NAMALWA (cell line): ENCODE measurements around the gene PDZRN3.
"Not testable (repeated sequence)": the region's sequence is repeated elsewhere in the genome, so short reads cannot be mapped to it uniquely, and the experiment has no call there.

Source experiments
- DNase-seq: peaks from one replicate; pipeline ENCODE4 v3.0.0-alpha.2; 2015; ENCODE audit warnings: low spot score

The PDZRN3 gene

DNA sequence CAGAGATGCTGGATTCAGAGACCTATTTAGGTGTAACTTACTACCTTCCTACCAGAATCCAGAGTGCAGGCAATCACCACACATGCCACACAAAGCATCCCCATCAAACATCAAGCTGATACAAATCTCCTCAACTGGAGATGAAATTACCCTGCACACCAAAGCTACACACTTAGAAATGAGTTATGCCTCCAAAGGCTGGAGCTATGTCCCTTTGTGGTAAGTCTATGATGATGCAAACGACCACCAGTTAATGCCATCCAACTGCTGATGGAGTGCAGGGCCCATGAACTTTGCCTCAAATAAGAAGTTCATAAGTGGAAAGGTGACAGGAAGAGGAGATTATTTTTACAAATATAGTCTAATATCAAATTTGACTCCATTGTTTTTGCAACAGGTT is 38.1 kb downstream of the PDZRN3 start:
- DNase-seq, result no peak

DNA sequence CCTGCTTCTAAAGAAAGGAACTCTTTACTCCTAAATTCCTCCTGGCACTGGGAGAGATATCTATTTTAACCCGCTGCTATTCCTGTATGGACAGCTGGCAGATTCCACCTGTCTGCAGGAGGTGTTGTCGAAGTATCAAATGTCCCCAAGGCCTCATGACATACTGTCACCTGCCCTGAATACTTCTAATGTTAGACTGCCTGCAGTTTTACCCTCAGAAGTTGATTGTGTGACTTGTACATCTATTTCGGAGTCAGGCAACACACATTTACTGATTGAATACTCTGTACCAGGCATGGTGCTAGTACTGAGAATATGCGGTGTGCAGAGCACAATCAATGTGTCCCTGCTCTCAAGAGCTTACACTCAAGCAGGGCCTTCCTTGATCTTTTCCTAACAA is 38.6 kb downstream of the PDZRN3 start:
- DNase-seq, result no peak

DNA sequence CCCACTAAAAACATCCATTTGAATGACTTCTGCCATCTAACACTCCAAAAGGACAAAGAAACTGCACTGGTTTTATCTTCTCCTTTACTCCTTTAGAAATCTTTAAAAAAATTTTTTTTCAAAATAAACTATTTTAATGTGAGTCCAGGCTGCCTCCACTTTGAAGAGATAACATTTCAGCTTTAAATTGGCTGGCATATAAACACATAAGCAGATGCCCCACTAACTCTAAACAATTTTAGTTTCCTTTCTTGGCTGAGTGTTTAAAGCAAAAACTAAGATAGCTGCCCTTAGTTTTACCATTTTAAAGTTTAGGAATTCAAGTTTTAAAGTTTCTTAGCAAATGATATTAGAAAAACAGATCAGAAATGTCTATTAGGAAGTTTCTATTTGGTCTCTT is 39.9 kb downstream of the PDZRN3 start:
- no peak for DNase-seq

DNA sequence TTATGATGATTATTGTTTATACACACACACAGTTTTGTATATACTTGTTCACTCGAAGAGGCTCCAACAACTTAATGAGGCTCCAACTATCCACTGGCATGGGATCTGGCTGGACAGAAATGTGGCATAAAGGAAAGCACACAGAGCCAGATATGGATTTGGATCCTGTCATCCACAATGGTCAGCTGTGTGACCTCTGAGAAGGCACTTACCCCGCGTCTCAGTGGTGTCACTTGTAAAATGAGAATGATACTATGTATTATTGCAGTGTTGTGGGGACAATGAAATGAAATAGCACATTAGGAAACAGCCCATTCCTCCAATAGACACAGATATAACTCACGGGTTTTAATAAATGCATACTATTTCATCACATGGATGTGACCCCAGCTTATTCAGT is 42.2 kb downstream of the PDZRN3 start:
- no peak for DNase-seq

DNA sequence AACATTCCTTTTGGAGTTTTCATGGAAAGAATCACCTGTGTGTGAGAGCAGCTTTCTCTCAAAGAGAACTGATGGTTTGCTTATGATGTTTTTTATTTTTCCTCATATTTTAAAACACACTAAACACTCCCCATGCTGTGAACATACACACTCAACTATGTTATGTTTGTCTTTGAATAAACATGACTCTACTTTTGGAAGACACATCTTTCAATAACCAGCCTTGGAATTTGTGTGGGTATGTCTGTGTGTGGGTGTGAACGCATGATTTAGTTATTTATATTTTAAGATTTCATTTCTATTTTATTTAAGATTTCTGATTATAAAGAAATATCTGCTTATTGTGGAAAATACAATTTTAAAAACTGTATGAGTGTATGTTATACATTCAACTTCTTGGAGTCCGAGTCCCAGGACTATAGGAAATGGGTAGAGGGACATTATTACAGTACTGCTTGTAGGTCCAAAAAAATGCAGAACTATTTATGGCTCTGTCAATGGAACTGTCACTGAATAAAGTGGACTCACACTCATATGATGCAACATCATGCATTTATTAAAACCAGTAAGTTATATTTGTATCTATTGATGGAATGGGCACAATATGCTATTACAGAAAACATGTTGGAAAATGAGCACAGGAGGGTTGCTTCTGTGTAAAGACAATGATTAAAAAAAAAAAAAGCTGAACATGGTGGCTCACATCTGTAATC is 43.5 kb downstream of the PDZRN3 start:
- no peak for DNase-seq

DNA sequence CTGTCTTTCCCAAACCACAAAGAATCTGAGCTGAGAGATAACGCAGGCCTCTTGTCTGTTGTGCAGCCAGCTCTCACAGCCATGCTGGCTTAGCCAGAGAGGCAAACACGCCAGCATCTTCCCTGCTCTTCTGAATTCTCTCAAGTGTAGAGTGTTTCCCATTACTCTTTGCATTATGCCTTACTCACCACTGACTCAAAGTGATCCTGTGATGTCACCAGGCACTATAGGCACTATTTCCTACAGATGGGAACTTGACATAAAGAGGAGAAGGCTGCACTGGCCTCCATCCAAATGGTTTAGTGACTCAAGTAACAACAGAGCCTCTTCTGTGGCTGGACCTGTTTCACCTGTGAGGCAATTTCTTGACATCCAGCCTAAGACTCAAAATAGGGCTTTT is 44.4 kb downstream of the PDZRN3 start:
- DNase-seq, result no peak

DNA sequence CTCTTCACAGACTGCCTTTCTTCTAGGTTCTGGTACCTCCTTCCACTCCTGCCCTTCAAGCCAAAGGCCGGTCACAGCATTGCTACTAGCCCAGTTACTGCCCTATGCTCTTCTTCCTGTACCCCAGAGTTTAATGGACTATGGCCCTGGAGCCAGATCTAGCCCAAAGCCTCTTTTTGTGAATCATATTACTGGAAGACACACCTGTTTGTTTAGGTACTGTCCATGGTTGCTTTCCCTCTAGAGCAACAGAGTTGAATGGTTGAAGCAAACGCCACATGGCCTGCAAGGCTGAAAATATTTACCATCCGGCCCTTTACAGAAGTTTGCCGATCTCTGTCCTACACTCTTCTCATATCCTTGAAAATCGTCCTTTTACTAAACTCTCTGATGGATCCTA is 47.0 kb downstream of the PDZRN3 start:
- DNase-seq, result no peak

DNA sequence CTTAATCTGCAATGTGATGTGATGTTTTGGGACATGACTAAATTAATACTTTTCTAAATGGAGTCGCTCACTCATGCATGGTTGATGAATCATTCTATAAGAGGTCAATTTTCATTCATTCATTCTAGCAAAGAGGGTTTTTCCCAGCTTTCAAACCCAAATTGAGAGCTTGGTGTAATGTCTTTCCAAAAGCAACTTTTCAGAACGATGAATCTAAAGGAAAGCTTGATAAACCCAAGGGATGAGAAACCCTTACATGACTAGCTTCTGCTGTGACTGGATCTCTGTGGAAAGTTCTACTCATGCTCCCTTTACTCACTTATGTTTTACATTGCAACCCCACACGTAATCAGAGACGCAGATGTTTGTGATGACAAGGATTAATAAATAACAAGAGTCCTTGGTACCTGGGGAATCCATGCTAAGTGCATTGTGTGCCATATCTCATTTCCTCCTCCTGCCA is 47.7 kb downstream of the PDZRN3 start:
- no peak for DNase-seq

DNA sequence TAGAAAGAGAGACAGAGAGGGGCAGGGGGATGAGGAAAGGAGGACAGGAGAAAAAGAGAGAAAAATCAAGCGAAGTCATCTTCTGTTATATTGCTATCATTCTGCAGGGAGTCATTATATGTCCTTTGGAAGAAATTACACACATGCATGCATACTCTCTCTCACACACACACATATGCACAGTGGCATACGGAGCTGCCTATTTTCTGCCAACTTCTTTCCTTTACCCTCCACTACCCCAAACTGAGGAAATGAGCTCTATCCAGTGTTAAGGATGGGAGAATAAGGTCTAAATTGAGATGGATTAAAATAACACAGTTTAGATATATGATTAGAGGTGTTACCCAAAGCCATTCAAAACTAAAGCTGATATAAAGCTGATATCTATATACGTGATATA is 48.8 kb downstream of the PDZRN3 start:
- DNase-seq, result no peak

DNA sequence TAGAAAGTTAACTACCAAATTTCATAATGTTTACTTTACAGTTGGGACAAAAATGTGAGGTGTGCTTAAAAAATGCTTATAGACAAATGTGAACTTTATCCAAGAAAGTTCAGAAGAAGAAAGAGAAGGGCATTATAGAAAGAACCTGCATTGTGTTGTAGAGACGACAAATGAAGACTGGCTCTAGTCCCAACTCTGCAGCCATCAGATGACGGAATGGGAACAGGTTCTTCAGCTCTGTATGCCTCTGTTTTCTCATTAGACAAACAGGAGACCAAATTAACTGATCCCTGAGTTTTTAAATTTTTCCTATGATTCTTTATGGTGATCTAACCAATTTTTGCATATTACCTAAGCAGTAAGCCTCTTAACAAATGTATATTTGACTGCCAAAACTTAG is 49.2 kb downstream of the PDZRN3 start:
- DNase-seq, result no peak

DNA sequence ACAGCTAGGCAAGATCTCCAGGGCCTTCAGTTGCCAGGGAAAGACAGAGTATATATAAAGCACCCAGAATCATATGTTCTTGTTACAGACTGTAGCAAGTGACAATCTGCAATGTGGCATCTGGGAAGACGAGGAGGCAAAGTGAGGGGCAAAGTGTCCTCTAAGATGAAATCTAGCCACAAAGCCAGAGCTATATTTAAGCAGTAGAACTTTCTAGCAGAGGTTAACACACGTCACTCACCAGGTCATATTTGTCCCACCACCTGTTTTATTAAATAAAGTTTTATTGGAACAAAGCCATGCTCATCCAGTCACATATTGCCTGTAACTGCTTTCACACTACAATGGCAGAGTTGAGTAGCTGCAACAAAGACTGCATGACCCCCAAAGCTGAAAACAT is 51.5 kb downstream of the PDZRN3 start:
- no peak for DNase-seq

DNA sequence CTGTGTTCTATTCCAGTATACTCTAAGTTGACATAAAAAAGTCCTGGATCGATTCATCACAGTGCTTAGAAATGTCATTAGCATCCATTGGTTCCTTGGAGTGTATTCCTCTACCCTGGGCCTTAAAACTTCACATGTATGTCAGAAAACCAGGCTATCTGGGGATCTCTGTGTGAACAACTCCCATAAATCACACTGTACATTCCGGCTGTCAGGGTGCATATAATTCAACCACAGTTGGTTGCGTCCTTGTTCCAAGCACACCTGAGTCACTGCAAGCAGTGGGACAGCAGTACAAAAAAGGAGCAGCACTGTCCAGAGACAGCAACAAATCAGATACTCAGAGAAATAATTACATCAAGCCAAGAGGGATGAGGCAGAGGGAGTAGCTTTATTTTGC is 52.4 kb downstream of the PDZRN3 start:
- DNase-seq, result no peak

DNA sequence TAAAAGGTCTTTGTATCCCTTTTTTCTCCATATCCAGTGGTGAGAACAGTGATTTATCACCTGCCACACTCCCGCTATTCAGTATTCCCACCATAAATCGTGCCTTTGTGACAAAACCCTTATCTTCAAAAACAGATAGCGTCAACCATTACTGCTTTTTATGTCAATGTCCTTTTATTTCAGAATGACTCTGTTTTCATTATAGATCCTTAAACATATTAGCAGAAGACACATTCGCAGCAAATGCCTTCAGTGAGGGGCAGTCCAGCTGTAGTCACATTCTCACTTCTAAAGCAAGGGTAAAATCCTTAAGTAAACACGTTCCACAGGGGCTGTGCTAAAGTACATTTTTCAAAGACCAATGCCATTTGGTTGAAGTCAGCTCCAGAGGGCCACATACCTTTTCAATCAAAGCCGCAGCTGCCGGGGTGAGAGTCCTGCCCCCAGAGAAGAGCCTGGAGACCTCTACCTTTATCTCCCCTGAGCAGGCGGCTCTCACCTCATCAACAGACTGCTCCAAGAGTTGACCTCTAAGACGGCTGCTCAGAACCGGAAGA is 53.4 kb downstream of the PDZRN3 start:
- no peak for DNase-seq

DNA sequence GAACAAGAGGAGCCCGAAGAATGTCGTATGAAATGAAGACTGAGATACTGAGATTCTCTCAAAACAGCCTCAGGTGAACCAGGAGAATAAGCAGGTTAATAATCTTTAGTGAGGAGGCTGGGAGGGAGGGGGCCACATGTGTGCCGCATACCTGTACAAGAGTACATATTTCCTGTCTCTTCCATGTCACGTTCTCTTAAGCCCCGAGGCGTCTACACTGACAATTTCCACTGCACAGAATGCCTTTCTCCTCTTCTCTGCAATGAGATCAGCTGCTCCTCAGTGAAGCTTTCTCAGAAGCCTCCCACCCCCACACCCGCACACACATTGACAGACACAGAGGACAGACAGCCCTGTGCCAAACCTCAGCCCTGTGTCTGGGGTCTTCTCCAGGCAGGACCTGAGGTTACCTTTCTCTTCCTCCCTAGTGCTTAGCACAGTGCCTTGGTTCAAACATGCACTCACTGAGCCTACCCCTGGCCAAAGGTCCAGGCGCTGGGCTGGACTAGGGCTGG is 55.4 kb downstream of the PDZRN3 start:
- DNase-seq, result no peak

DNA sequence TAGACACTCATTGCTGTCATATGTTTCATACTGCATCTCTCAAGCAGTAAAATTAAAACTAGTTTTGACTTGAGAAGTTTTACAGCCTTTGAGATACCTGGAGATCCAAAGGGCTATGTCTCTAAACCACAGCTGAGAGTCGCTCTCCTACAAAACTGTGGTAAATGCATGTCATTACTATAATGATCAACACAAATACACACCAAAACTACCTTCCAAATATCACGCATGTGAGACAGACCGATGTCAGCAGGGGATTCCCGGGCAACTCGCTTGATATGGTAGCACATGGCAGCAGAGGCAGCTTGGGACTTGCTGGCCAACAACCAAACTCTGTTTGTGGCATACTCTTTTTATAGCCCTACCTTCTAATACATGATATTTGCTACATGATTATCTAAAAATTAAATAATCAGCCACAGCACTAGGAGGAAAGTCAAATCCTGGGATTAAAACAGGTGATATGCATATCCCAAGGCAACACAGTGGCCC is 56.3 kb downstream of the PDZRN3 start:
- no peak for DNase-seq

DNA sequence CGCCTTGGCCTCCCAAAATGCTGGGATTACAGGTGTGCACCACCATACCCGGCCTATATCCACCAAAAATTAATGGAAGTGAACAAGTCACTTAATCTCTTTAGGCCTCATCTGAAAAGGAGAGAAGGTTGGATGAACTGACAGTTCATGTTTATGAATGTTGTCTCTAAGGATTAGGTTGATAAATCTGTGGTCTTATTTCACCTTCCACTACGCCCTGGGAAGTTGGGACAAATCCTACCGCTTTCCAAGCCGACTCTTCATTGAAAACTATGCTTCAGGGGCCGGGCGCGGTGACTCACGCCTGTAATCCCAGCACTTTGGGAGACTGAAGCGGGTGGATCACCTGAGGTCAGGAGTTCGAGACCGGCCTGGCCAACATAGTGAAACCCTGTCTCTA is 59.4 kb downstream of the PDZRN3 start:
- not testable (repeated sequence) for DNase-seq

DNA sequence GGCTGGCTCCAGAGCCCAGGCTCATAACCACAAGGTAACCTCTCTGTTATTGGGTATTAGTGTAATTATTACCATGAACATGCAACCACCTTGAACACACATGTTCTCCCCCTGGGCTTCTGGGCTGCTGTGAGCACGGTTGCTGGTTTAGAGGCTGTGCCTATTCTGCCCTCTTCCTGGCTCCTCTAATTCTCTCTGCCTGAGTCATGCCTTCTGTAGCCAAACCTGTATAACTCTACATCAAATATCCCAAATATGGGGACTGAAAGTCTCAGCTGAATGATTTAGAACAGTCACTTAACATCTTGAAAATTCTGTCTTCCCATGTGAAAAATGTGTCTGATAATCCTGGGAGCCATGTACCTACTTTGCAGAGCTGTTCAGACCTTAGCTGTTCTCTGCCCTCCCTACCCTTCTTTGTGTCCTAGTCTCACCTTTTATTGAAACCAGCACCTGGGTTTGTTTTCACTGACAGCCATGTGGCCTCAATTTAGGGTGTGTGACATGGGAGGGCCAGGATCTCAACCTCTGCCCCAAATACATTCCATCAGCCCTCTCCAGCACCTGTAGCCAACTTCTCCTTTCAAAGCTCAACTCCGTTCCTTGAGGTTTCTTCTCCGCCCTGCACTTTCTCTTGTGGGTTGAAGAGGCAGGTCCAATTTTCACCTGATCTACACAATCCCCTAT is 60.7 kb downstream of the PDZRN3 start:
- DNase-seq, result no peak

DNA sequence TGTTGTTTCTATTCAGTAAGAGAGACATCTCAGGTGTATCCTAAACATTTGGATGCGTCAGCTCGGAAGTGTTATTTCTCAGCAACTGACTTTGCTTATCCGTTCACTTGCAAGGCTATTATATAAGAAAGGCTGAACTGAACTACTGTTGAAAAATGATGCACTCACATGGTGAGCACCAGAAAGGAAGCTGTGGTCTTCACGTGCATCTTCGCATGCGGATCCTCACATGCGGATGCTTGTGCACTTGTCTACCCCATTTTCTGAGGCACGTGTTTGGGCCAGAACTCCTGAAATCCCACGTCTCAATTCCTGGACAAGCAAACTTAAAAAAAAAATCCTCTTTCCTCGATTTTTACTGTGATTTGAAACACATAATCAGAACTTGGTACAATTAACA is 63.2 kb downstream of the PDZRN3 start:
- DNase-seq, result no peak

DNA sequence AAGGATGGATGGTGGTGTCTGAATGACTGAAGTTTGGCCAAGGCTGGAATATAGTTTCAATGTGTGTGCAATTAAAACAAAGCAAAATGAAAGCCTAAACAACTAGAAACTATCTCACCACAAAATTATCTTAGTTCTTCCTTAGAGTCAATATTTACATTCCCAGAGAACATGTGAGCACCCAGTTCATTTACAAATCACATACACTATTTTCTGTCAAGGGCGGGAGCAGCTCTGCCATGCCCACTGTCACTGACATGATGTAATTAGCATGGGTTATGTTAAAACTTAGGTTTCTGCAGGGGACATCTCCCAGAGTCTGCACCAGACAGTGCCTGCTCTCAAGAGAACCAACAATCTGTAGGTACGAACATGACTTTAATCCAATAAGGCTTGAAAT is 65.0 kb downstream of the PDZRN3 start:
- no peak for DNase-seq

DNA sequence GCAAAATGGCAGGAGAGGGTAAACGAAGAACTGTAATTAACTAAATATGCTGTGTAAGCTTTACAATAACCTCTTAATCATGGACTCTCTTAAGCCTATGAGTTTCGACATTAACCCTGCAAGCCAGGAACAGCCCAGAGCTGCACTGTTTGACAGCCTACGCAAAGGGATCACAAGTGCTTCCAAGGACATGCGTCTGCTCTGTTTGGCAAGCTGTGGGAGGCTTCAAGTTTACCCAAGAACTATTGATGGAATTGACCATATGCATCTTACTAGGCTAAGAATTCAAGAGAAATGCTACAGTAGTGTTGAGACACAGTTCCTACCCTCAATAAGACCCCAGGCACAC is 66.0 kb downstream of the PDZRN3 start:
- DNase-seq, result no peak

DNA sequence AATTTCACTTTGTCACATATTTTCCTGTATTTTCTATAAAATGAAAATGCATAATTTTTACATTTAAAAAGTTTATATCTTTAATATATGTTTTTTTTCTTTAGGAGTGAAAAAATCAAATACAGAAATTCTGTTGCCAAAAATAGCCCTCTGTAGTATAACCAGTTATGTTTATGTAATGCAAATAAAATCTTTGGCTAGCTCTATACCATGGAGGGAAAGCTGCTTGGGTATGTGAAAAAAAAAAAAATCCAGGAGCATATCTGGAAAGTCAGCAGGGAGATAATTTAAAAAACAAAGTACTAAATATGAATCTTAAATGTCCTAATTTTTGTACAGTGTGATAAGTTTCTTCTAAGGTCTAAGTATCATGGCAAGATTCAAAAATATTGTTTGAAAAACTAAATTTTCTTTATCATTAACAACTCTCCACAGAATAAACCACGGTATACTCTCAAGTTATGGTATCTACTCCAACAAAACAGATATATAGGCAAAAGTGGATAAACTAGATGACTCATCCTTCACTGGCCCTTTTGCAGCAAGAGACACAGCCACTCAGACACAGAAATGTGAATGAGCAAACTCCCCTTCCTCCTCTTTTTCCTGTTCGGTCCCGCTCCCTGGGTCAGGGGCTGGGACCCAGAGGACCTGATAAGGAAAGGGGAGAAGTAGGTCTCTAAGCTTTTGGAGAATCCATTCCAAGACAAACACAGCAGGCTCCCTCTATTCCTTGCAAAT is 66.6 kb downstream of the PDZRN3 start:
- no peak for DNase-seq

DNA sequence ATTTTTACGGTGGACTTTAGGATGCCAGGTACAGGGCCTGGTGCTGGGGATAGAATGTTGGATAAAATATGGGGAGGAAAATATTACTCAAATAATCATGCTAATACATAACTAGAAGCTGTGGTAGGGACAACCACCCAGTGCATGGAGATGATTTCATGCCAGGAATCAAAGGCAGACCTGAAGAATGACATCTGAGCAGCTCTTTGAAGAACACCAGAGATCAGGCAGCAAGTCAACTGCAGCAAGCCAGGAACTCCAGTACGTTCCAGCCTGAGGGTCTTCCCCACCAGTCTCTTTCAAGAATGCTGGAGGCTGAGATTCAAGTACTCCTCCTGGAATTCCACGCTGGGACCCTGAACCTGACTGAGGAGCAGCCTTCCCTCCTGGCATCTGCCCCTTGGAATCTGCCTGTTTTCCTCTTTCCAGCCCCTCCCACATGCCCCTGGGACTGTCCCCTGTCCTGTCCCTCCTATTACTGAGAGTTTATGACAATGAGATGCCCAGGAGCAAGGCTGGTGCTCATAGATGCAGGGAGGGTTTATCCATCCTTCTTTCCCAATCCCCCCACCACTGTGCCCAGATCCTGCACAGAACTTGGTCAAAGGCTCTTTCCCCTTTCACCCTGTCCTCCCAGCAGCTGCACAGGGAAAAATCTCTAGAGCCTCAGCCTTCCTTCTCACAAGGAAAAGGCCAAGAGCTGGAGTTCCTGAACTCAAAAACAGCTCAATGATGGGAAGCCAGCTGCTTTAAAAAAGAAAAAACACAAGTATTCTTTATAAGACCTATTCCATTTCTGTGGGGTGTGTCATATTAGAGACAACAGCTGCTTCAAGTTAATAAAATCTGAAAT is 68.0 kb downstream of the PDZRN3 start:
- no peak for DNase-seq
